NCI-H748 (cell line): ENCODE data around the gene EFHC1.

Experiments
- DNase-seq: peaks from one replicate; lab custom pipeline; 2025; ENCODE audit not compliant: unreplicated experiment; lab: John Stamatoyannopoulos, UW

The EFHC1 gene

DNA sequence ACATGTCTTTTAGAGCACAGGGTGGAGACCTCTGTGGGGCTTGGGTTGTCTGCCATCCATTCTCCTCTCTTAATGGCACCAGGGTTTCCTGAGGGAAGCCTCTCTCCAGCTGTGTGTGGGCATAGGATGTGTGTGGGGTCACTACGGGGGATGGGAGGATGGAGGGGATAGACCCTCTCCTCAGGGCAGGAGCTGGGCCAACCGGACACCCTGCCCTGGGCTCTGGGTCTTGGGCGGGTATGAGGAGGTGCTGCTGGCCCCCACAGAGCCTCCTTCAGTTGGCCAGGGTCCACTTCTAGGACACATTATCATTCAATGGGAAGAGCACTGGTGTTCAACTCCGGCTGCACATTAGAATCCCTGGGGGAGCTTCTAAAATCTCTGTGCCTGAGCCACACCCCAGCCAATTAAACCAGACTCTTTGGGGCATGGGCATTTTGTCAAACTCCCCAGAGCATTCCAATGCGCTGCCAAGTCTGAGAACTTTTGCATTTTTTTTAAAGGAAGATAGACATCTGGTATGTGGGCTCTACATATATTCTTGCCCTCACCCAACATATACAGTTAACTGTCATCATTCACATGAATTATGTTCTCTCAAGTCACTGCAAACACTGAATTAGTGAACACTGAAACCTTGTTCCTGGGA lies 118.2 kb downstream of the EFHC1 start:
- no peak for DNase-seq

DNA sequence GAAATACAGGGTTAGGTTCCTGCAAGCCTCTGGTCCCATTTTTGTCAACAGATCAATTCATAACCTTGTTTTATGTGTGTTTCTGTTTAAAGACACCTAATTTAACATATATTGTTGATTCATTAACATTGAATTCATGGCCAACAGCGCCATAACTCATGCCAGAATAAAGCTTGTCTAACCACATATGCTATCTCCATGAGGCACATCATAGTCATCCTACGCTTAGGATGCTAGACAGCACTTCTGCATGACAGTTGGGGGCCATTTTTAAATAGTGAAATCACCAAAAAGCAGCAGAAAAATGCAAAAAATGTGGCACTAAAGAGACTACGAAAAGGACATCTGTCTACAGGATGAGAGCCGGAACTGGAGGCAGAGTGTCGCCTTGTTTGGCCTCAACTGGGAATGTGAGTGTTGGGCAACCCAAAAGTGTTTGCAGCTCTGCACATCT lies 118.8 kb downstream of the EFHC1 start:
- no peak for DNase-seq

DNA sequence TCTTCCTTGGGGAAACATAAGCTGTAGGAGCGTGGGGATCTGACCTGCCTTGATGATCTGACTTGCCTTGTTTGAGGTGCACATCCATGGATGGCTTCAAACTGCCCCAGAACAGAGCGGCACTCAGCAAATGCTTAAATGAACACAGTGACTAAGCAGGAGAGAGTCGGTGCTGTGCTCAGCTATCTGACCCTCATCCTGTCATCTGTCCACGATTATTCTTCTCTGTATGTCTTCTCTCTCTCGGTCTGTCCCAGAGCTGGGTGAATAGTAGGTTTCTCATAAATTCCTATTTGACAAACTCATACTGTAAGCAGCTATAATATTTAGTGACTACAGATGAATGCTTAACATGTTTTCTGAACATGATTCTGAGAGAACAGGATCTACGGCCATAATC lies 119.5 kb downstream of the EFHC1 start:
- DNase-seq = no peak

DNA sequence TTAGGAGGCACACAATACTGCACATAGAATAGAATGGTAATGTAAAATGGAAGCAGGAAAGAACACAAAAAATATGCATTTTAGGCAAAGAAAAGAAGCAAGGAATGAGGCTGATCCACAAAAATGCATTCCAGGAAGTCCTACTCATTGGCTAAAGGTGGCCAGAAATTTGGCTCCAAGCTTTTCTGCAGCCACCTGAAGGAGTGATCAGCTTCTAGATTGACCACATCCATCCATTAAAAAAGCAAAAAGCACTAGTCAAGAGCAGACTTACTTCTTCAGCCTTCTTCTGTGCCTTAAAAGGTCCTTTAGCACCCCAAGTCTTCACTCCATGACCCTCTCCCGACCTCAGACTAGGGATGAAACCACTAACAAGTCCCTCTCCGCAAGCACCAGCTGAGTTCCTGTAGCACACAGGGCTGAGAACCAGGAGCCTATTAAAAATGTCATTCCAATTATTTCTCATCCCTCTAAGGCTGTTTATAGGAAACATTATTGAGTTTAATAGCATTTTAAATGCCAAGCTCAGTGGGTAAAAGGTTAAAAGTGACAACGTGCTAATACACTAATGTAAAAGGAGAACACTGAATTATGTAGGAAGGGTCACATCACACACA lies 120.3 kb downstream of the EFHC1 start:
- no peak for DNase-seq

DNA sequence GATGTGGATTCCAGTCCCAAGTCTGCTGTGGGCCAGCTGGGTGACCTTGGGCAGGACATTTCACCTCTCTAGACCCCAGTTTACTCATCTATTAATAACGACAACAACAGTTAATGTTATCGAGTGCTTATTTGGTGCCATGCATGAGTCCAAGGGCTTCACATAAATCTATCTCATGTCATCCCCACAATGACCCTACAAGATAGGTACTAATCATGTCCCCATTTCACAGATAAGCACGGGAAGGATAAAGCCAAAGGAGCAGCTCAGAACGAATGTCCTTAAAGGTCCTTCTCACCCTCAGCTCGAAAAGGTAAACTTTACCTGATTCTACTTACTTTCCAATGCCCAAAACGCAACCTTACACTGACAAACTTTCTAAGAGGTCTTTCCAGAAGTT lies 121.0 kb downstream of the EFHC1 start:
- DNase-seq = no peak

DNA sequence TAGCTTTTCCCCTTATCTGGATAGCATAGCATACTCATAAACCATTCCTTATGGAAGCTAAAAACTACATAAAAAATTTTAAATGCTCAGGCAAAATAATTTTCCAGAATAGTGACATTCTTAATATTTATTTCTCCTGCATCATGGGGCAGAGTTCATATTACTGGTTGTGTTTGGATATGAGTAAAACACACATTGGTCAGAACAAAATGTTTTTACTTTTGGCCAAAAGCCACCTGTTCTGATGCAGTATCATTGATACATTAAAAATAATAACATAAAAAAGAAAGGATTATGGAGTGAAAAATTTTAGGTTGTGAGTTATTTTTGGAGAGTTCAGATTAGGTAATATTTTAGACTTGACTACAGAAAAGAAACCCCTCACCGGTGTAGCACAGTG lies 123.1 kb downstream of the EFHC1 start:
- no peak for DNase-seq

DNA sequence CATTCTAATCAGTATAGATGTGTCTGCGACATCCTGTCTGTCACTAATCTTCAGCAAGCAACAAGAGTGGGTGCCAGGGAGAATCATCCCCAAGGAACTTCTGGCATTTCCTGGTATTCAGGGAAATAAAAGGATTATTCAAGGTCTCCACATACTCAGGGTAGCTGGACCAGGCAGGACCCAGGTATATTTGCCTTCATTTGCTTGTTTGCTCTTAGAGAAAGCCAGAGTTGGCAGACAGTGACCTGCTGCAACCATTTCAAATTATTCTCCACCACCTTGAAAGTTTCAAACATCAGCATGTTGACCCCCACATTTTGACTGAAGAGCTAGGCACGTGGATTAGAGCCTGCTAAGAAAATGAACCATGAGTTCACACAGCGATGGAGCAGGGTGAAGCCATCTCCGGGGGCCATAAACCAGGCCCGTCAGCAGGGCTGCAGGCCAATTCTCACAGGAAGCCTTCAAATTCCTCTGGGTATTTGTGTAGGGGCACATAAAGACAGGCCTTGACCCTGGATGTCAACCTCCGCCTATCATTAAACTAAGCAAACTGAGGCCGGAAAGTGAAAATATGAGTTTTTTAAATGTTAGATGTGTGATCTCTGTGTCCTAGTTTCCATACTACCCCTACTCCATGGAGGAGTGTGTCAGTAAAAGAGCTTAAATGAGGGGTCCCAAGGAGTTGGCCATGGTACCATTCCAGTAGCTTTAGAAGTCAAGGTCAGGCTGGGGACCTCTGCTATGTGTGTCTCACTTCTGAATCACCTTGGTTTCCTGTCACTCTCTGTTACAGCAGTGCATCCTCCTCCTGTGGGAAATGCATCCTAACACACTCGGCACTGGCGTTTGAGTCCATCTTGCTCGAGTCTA lies 123.8 kb downstream of the EFHC1 start:
- DNase-seq = no peak

DNA sequence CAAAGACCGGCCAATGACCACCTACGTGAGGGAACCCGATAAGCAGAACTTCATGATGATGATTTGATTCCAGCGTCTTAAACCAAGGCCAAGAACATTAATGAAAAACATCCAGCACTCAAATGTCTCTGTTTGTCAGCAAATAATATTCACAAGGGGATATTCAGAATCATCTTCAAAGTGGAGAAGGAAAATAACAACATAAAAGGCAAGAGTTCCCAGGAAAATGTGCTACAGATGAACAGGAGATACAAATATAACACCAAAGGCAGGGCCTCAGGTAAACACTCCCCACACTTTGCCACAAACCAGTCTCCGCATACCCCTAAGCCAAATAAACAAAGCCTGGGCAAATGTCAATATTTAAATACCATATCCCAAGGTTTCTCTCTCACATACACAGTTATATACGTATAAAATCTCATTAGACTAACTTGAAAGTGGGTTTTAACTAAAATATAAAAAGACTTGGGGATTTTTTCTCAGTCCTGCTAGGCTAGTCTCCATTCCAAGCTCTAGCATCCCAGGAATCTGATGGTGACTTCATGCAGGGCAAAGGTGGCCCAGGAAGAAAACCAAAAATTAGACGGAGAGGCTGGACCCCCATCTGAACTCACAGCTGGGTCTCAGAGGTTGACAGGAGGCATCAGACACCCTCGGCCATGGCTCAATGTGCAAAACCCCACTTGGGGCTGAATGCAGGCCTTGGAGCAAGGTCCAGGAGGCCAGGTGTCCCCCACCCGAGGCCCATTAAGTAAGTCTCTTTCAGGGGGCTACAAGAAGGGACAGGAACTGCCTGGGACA lies 124.7 kb downstream of the EFHC1 start:
- DNase-seq = no peak

DNA sequence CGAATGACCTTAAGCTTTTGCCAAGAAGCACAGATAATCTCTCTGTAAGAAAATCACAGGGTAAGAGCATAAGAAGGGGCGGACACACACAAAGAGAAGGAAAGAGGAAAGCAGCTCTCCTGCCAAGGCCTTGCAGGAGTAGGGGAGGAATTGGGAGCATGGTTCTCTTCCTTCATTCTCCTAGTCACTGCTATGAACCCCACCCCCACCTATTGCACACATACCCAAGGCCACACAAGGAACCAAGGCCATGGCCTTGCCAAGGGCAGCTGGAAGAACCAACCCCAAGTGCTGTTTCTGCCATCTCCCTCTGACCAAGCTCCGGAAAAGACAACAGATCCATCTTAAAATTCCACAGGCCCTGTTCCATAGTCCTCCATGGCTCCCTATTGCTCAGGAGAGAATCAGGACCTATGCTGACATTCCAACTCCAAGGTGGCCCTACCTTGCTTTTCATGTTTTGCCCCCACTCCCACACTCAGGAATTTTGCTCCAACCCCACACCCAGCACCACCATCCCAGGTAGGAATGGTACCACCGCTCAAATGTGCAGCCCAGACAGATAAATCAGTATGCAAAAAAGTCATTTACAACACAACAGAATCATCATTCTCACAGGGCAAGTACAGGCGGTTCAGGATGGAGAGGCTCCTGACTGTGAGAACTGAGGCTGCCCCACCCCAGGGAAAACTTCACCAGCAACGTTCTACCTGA lies 125.4 kb downstream of the EFHC1 start:
- DNase-seq = no peak

DNA sequence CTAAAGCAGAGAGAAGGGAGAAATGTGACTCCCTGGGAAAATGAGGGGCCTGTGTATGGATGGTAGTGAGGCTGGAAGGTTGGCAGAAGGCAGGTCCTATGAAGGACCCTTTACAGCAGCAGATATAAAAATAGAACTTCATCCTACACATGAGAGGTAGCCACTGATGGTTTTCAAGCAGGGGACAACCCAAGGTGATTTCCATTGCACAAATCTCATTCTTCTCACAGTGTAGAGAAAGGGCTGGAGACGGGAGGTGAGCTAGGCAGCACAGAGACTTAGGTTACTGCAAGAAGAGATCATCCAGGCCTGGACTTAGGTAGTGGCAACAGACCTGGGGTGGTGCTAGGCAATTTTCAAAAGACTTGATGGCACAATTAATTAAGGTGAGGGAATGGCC lies 126.0 kb downstream of the EFHC1 start:
- DNase-seq = no peak

DNA sequence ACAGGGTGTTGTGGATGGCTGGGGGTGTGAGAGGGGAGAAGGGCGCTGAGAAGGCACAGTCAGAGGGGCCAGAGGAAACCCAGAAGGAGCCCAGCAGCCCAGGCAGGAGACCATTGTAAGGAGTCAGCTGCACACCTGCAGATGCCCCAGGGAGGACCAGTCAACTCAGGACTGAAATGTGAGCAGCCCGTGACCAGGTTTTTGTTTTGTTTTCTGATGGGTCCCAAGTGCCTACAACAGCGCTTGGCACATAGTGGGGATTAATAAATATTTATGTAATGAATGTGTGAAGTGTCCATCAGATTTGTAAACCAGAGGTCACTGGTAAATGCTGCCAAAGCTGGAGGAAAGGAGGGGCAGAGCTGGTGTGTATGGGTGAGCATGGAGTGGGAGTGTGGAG lies 126.5 kb downstream of the EFHC1 start:
- DNase-seq = no peak

DNA sequence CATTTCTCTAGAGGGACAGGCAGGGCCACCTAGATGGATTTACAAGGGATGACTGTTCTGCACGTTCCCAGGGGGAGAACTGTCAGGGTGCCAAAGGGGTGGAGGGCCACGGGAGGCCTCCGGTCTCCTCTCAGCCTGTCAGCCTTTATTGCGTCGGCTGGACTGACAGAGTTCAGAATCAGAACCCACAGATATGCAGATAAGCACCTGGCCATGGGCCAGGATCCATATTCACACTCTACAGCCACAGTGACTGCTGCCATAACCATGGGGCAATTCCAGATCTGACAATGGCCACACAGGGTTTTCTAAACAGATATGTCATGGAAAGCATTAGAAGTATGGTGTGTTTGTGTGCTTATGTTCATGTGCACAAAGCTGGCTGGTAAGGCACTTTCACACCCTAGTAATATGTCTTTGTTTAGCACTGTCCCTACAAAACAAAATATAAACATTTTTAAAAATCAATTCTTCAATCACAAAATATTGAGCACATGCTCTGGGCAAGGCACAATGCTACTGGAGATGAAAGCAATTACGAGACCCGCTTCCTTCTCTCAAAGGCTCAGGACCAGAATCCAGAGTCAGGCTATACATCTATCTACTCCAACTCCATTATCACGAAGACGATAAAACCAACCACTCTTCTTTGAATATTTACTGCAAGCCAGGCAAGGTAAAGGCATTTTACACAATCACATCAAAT lies 127.7 kb downstream of the EFHC1 start:
- no peak for DNase-seq

DNA sequence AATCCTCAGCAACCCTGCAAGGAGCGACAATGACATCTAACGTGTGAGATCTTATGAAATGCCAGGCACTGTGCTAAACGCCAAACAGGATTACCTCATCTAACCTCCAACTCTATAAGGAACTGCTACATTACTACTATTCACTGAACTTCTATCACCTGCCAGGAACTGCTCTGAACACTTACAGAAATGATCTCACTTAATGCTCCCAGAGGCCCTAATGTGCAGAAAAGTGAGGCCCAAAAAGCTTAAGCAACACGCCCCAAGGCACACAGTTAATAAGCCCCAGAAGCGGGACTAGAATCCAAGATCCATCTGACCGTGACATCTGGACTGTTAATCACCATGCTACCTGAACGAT lies 128.2 kb downstream of the EFHC1 start:
- no peak for DNase-seq

DNA sequence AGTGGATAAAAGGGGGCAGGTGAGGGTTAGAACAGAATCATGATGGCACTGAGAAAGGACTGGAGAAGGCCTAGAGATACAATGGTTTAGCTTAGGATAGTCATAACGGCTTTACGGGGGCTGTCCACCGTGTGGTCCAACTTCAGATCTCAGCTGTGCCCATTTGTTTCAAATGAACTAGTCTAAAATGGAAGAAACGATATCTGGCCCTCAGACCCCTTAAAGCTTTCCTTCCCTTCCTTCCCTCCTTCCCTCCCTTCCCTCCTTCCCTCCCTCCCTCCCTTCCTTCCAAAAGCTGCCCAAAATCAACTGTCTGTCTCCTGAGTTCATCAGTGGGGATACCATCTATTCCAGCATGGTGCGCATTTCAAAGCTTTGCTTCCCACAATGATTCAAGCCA lies 128.9 kb downstream of the EFHC1 start:
- no peak for DNase-seq

DNA sequence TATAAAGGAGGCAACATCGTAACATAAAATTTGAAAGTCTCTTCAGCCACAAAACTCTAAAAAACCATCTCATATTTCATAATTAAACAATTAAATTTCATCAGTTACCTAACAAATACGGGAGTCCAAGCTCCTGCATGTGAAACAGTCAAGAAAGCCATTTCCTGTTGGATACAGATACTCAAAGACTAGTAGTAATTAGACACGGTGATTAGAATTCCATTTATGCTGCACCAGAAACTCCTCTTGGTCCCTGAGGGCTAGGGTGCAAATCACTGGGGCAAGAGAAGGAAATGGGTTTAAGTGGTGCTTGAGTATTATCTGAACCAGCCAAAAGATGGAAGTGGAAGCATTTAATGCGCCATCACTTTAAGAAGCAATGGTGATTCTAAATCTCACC lies 129.3 kb downstream of the EFHC1 start:
- DNase-seq = peak; percentile 14

DNA sequence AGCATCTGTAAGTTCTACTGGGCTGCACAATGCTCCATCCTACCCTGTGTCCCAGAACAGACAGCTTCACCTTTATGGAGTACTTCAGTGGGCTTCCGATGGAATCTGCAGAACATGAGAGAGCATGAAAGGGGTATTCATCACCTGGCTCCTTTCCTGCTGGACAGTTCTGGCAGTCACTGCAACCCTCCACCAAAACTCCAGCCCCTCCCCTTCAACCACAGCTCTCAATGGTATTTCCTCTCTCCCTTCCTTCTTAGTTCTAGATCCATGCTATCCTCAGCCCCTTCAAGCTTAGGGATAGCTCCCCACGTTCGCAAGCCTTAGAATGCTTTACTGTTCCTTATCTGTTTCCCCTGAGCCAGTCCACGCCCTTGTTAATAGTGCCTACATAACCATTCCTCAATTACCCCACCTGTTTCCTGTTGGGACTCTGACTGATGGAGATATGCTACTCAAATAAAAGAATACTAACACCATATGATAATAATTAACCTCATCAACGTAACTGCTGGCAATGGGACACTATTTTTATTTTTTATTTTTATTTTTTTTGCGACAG lies 130.0 kb downstream of the EFHC1 start:
- peak; percentile 52 for DNase-seq

DNA sequence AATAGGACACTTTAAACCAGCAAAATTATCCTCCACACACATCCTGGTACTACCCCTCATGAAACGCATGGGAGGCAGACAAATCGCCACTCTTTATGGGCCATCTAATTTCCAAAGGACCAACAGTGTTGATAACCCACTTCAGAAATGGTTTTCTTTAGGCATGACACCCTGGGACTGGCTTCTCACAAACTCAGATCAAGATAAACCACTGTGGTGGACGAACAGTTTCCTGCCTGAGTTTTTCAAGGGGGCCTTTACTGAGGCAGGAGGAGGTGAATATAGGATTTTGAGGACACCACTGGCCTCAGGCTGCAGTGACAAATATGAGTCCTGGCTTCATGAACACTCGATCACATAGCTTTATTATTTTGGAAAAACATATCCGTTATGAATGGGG lies 130.7 kb downstream of the EFHC1 start:
- no peak for DNase-seq

DNA sequence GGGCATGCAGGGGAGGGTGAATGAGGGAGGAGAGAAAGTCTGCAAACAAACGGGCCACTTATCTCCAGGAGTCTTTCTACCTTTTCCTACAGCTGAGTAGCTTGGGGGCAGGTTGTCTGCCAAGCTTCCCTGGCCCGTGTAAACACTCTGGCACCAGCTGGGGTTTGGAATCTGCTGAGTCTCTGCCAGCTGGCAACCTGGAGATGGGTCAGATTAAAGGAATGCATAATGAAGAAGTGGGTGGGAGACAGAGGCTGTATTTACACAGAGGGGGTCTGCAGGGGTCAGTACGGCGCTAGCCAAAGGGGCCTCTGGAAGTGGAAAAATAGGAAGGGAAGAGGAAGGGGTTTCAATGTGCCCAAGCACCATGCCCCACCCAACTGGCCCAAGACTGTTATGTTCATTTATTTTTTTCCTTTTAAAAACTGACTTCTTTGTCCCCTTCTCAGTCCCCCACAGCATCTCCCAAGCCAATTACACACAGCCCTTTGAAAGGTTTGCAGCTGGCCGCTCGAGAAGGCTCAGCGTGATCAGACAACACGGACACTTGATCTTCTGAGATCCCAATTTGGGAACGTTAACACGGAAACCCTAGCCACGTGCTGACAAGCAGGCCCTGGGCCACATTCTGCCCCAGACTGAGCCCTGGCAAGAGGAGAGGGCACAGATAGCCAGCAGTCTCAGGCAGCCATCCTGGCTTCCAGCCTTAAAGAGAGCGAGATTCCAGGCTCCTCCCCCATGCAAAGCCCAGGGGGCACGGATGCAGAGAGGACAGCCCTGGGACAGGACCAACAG lies 131.5 kb downstream of the EFHC1 start:
- DNase-seq = peak; percentile 97

DNA sequence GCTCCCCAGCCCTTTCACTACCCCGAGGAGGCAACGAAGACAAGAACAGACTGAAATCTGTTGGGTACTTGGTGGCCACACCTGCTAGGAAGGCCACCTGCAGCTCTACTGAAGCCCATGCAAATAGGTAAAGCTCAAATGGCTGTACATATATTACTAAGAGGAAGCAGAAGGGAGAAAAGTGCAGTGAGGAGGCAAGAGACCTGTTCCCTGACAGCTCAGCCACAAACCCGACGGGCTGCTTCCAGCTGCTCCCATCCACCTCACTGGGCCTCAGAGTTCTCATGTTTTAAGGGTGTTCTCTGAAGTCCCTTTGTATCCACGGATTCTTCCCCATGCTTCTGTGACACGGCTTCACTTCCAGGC lies 132.1 kb downstream of the EFHC1 start:
- DNase-seq = peak; percentile 73
